Neural cell (in vitro differentiated cells): ENCODE data around the gene ZNF331.
"Not testable (repeated sequence)": the region's sequence is repeated elsewhere in the genome, so short reads cannot be mapped to it uniquely, and the experiment has no call there.

Source experiments
- CTCF ChIP-seq: fragments of 450-650 bp; IDR thresholded peaks from 2 replicates; pipeline ENCODE4 v1.5.1; 2014; ENCODE audit warnings: antibody characterized with exemption, mild to moderate bottlenecking, moderate library complexity; ENCODE audit not compliant: poor library complexity, severe bottlenecking
- EP300 ChIP-seq: fragments of 450-650 bp; conservative IDR thresholded peaks from 2 replicates; pipeline ENCODE4 v1.6.1; 2014; ENCODE audit warnings: antibody characterized with exemption, mild to moderate bottlenecking, moderate library complexity; ENCODE audit not compliant: poor library complexity, severe bottlenecking
- EZH2 ChIP-seq: fragments of 200-600, 300-800 bp; shearing (Covaris generic), sonication (generic); IDR thresholded peaks from 2 replicates; pipeline ENCODE4 v1.6.1; 2014; ENCODE audit warnings: antibody characterized with exemption, low read length, borderline replicate concordance, mild to moderate bottlenecking; ENCODE audit not compliant: insufficient read depth, poor library complexity, severe bottlenecking
- MXI1 ChIP-seq: fragments of 450-650 bp; conservative IDR thresholded peaks from 2 replicates; pipeline ENCODE4 v1.6.1; 2014; ENCODE audit warnings: antibody characterized with exemption, mild to moderate bottlenecking; ENCODE audit not compliant: poor library complexity, severe bottlenecking
- POLR2AphosphoS5 ChIP-seq: IDR thresholded peaks from 2 replicates; pipeline ENCODE4 v1.6.1; 2012
- RAD21 ChIP-seq: fragments of 450-650 bp; conservative IDR thresholded peaks from 2 replicates; pipeline ENCODE4 v1.6.1; 2014; ENCODE audit warnings: antibody characterized with exemption, mild to moderate bottlenecking, moderate library complexity
- SMC3 ChIP-seq: fragments of 450-650 bp; conservative IDR thresholded peaks from 2 replicates; pipeline ENCODE4 v1.6.1; 2014; ENCODE audit warnings: antibody characterized with exemption, mild to moderate bottlenecking, moderate library complexity; ENCODE audit not compliant: poor library complexity
- TAF1 ChIP-seq: IDR thresholded peaks from 2 replicates; pipeline ENCODE4 v1.6.1; 2012; ENCODE audit warnings: low read depth

GRCh38 chr19:53504365-53504703, 33.6 kb upstream of the ZNF331 start:
- peak; percentile 41 for TF ChIP-seq CTCF
- not testable (repeated sequence) for TF ChIP-seq POLR2AphosphoS5, EZH2, MXI1, EP300, SMC3, RAD21, TAF1
